GM12891 (cell line): Measurements from ENCODE around the gene SLC39A13.

Source experiments
- DNase-seq: peaks from one replicate; pipeline ENCODE4 v3.0.0; 2011; ENCODE audit warnings: low spot score; ENCODE audit not compliant: insufficient read length
- FAIRE-seq: peaks from 2 replicates; lab custom pipeline; 2011; peaks lifted over from hg19 to GRCh38; lab: Jason Lieb, UNC
- PAX5 ChIP-seq: IDR thresholded peaks from 2 replicates; pipeline ENCODE4 v1.6.1; 2011; ENCODE audit warnings: low read length, moderate library complexity, mild to moderate bottlenecking; ENCODE audit not compliant: insufficient read depth, severe bottlenecking
- POLR2A ChIP-seq: IDR thresholded peaks from 2 replicates; pipeline ENCODE4 v1.6.1; 2011; ENCODE audit warnings: low read depth, low read length, control low read depth
- POLR2AphosphoS5 ChIP-seq: IDR thresholded peaks from 2 replicates; pipeline ENCODE4 v1.6.1; 2011; ENCODE audit warnings: low read depth, low read length, control low read depth
- POU2F2 ChIP-seq: IDR thresholded peaks from 2 replicates; pipeline ENCODE4 v1.6.1; 2011; ENCODE audit warnings: low read depth, mild to moderate bottlenecking, control low read depth, low read length, moderate library complexity
- SPI1 ChIP-seq: IDR thresholded peaks from 2 replicates; pipeline ENCODE4 v1.6.1; 2011; ENCODE audit warnings: low read depth, low read length, control low read depth
- TAF1 ChIP-seq: IDR thresholded peaks from 2 replicates; pipeline ENCODE4 v1.6.1; 2011; ENCODE audit warnings: low read depth, low read length, control low read depth

Gene SLC39A13

DNA sequence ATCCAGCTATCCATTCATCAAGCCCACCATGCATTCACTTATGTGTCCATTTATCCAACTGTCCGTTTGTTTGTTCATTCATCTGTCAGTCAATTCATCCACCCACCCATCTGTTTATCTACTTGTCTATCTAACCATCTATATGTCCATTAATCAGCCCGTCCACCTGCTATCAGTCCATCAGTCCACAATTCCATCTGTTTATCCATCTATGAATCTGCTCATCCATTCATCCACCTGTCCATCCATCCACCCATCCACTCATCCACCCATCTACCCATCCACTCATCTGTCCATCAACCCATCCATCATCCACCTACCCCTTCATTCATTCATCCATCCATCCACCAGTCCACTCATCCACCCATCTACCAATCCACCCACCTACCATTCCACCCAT lies 29.1 kb upstream of the SLC39A13 start:
- no peak for DNase-seq
- TF ChIP-seq PAX5 (no peak), POLR2A (no peak), SPI1 (no peak), POU2F2 (no peak), POLR2AphosphoS5 (no peak), TAF1 (no peak)
- FAIRE-seq: peak; percentile 76

DNA sequence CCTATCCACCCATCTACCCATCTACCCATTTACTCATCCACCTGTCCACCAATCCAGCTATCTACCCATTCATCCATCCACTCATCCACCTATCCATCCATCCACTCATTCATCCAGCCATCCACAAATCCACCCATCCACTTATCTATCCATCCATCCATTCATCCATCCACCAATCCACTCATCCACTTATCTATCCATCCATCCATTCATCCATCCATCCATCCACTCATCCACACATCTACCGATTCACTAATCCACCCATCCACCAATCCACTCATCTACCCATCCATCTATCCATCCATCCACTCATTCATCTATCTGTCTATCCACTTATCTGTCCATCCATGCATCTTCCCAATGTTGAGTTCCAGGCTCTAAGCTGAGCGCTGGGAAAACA lies 28.3 kb upstream of the SLC39A13 start:
- no peak for TF ChIP-seq TAF1
- no peak for TF ChIP-seq SPI1
- no peak for TF ChIP-seq POLR2AphosphoS5
- TF ChIP-seq POLR2A: no peak
- no peak for TF ChIP-seq POU2F2
- TF ChIP-seq PAX5: no peak
- DNase-seq (no peak), FAIRE-seq (peak; percentile 67)

DNA sequence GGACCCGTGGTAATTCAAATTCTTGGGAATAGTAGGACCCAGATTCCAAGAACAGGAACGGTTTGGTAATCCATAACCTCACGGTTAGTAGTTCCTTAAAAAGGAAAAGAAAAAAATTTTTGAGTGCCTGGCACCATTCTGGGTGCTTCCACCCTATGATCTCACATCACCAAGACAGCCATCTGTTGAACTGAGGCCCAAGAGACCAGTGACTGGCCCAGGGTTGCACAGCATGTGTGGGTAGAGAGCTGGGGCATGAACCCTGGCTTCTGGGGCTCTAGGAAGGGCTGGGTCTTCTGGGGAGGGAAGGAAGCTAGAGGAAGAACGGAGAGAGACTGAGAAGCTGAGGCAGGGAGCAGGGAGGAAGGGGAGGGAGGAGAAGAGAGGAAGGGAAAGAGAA lies 25.3 kb upstream of the SLC39A13 start:
- TF ChIP-seq PAX5 (no peak), TAF1 (no peak), SPI1 (no peak), POLR2A (no peak), POLR2AphosphoS5 (no peak), POU2F2 (no peak)
- FAIRE-seq: no peak
- DNase-seq: no peak

DNA sequence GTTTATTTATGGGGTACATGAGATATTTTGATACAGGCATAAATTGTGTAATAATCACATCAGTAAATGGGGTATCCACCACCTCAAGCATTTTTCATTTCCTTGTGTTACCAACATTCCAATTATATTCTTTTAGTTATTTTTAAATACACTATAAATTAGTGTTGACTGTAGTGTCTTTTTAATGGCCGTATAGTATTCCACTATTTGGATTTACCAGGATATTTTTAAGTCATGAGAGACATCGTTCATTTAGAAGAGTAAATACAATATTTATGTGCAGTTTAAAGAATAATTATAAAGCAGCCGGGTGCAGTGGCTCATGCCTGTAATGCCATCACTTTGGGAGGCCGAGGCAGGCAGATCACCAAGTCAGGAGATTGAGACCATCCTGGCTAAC lies 23.9 kb upstream of the SLC39A13 start:
- FAIRE-seq: no peak
- DNase-seq: no peak
- no peak for TF ChIP-seq POLR2A
- TF ChIP-seq POLR2AphosphoS5: no peak

DNA sequence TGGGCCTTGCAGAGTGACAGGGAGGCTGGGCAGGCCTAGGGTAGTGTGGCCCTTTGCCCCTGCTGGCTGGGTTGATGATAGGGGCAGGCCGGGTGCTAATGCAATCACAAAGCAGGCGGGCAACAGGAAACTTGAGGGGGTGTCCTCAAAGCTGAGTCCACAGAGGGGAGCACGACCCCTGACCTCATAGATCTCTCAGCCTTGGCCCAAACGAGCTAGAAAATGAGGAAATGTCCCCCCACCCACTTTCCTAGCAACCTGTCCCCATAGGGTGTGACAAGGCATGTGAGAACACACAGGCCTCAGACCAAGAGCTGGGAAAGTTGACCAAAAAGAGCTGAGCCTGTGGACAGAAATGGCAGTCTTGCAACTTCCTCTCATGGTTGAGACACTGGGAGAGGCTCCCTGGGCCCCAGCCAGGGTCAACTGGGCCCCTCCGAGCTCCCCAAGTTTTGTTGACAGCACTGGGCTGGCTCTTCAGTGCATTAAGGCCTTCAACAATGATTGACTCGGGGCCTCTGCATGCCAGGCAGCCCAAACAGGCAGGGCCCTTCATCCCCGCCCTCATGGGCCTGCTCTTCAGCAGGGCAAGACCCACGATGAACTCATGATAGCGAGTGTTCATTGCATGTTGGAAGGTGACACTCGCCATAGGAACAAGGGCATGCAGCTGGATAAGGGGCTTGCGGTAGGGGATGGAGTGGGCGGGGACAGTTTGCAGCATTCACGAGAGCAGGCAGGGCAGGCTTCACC lies 20.3 kb upstream of the SLC39A13 start:
- TF ChIP-seq POU2F2: no peak
- TF ChIP-seq TAF1: no peak
- TF ChIP-seq SPI1: no peak
- TF ChIP-seq PAX5: no peak
- TF ChIP-seq POLR2AphosphoS5: no peak
- FAIRE-seq (no peak), DNase-seq (no peak)

DNA sequence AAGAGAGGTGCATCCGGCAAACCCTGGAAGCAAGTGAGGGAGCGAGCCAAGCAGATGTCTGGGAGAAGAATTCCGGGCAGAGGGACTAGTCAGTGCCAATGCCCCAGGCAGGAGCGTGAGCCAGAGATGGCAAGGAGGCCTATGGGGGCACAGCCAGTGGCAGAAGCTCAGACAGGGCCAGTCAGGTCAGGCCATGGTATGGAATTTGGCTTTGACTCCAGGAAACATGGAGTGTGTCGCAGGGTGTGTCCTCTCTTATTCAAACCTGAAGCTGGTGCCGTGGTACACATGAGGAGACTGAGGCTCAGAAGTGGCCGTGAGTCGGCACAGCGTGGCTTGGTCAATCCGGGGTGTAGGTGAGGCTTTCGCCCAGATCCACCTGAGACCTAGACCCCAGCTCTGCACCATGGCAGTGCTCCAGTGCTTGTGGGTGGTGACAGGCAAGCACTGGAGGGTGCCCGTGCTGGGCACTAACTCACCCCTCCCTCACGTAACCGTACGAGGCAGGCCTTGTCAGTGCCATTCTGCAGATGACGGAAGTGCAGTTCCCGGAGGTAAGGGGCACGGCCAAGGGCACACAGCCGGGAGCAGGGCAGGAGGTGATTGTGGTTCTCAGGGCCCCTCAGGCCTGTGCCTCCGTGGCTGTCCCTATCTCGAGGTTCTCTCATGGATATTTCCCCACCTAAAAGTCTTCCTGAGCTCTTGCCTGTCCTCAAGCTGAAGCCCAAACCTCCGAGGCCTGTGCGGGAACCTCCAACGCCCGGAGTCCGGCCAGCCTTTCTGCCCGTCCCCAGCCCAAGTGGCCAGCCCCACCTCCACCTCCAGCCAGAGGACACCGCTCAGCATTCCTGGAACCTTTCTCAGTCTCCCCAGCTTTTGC lies 19.5 kb upstream of the SLC39A13 start:
- no peak for DNase-seq
- no peak for TF ChIP-seq POU2F2
- no peak for TF ChIP-seq SPI1
- TF ChIP-seq PAX5: no peak
- no peak for TF ChIP-seq POLR2AphosphoS5
- no peak for TF ChIP-seq POLR2A
- TF ChIP-seq TAF1: no peak
- FAIRE-seq: no peak

DNA sequence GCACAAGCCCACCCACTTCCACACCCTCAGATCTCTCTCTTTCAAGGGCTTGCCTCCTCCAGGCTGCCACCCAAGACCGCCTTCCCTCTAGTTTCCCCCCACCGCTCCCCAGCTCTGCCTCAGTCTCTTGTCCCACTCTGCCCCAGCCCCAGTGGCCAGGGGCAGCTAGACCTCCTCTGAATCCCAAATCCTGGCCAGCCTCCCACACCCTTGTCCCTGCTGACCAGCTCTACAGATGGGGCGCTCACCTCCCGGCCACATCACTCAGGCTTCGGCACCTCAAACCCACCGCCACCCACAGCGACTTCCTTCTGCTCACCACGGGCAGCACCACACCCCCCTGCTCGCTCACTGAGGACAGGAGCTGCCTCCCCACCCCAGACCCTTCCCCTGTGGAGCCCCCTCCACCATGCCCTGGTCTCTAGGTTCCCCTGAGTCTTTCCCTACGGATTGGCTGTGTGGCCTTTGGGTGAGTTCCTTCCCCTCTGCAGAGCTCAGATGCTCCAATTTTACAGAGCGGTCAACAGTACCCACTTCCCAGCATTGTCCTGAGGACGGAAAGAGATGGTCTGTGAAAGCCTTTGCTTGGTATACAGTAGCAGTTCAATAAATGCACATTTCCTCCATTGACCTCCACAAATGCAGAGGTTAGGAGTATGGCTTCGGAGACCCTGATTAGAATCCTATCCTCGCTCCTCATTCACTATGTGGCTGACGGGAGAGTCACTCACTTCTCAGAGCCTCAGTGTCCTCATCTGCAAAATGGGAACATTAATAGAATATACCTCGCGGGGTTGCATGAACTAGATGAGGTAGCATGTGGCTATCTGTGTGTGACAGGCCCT lies 18.6 kb upstream of the SLC39A13 start:
- no peak for TF ChIP-seq TAF1
- TF ChIP-seq POU2F2: no peak
- no peak for TF ChIP-seq POLR2A
- no peak for TF ChIP-seq POLR2AphosphoS5
- TF ChIP-seq SPI1: no peak
- TF ChIP-seq PAX5: no peak
- DNase-seq (no peak), FAIRE-seq (no peak)

DNA sequence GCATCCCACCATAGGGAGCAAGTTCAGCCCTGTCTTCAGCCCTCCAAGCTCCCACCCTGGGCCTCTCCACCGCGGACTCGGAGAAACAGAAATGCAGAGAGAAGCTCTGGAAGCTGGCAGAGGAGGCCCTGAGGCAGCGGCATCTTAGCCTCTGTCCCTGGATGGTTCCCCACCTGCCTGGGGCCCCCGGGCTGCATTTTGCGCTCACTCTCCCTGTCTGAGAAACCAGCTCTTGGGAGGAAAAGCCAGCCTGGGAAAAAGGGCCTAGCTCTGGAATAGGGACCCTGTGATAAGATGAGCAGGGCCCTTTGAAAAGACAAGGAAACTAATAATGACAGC lies 18.0 kb upstream of the SLC39A13 start:
- no peak for TF ChIP-seq POLR2A
- no peak for TF ChIP-seq POU2F2
- TF ChIP-seq SPI1: no peak
- no peak for TF ChIP-seq TAF1
- TF ChIP-seq POLR2AphosphoS5: no peak
- TF ChIP-seq PAX5: no peak
- no peak for DNase-seq
- FAIRE-seq: no peak
